HUES6 (cell line): ENCODE results near the gene TMEM121.
A peak's percentile ranks its signal among the peaks of the same experiment; 100 is the strongest.

Source experiments
- H3K27ac ChIP-seq: 2 replicates; pipeline ENCODE4 v1.7.0; 2013; ENCODE audit warnings: low read depth, mild to moderate bottlenecking, low read length, inconsistent platforms
- H3K27me3 ChIP-seq: 2 replicates; pipeline ENCODE4 v1.6.1; 2013; ENCODE audit warnings: low read length; ENCODE audit not compliant: control insufficient read depth, insufficient read depth
- H3K36me3 ChIP-seq: 2 replicates; pipeline ENCODE4 v1.6.1; 2013; ENCODE audit warnings: low read length; ENCODE audit not compliant: control insufficient read depth, insufficient read depth
- H3K4me1 ChIP-seq: 2 replicates; pipeline ENCODE4 v1.6.1; 2013; ENCODE audit warnings: low read length; ENCODE audit not compliant: control insufficient read depth, insufficient read depth
- H3K4me3 ChIP-seq: 2 replicates; pipeline ENCODE4 v1.5.1; 2013; ENCODE audit warnings: low read depth, low read length
- H3K9ac ChIP-seq: one replicate; pipeline ENCODE4 v1.6.1; 2013; ENCODE audit warnings: mild to moderate bottlenecking, low read length
- H3K9me3 ChIP-seq: 2 replicates; pipeline ENCODE4 v1.6.1; 2013; ENCODE audit warnings: low read depth, low read length; ENCODE audit not compliant: control insufficient read depth, insufficient read depth

Gene TMEM121

DNA sequence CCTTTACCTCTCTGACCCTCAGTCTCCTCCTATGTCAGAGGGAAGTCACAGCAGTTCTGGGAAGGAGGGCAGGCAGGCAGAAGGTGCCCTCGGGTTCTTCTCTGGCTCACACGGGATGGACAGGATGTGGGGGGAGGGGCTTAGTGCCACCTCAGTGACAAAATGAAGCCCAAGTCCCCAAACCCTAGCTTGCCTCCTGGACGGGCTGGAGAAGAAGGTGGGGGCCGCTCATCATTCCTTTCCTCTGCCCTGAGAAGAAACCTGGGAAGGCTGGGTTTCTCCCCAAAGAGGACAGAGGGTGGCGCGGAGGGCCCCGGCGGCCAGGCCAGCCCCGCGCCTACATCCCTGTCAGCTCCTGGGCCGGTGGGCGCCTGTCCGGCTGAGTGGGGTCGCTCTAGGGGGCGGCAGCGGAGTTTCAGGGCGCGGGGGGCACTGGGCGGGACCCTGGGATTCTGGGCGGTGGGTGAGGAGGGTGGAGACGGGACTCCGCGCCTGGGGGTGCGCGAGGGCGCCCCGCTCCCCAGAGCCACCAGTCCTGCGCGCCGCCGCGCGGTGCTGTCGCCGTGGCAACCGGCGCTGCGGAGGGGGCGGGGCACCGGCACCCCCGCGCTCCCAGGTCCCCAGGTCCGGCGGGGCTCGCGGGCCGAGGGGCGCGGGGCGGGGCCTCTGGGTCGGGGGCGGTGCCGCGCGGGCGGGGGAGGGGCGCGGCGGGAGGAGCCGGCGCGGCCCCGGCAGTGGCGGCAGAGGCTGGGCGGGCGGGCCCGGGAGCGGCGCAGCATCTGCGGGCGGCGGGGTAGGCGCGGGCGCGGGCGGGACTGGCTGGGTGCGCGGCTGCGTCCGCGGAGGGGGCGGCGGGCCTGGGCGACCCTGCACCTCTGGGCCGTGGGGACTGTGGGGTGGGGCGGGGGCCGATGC is at the start of gene TMEM121:
TMEM121 (plus strand) TSS at position 723 of the 915 bp plus-strand sequence. CDS start 2,252 bp downstream, outside the sequence.
- peak within 1 kb of the TSS; percentile 58 for H3K9ac ChIP-seq
- H3K9me3 ChIP-seq, result peaks cover 8% of the 10 kb centered on the region; the same call in 1 of the 2 replicates
- H3K27me3 ChIP-seq, result peaks cover 52% of the 10 kb centered on the region

GRCh38 chr14:105476831-105477659 is 49.3 kb upstream of the TMEM121 start:
- H3K4me1 ChIP-seq, result peaks cover 49% of the 10 kb centered on the region
- H3K9me3 ChIP-seq, result no peaks in the 10 kb centered on the region
- H3K36me3 ChIP-seq, result no peaks in the 10 kb centered on the region
- peaks cover 73% of the 10 kb centered on the region for H3K27me3 ChIP-seq
- no peak overlapping the region for H3K9ac ChIP-seq
- no peak overlapping the region for H3K27ac ChIP-seq
- H3K4me3 ChIP-seq, result peak overlapping the region; percentile 73; the same call in 1 of the 2 replicates

More for the DNA sequence above, at the start of gene TMEM121:
- peak within 1 kb of the TSS; percentile 61 for H3K4me3 ChIP-seq
- no peaks in the 10 kb centered on the region for H3K36me3 ChIP-seq
- H3K4me1 ChIP-seq, result peaks cover 4% of the 10 kb centered on the region; the same call in 1 of the 2 replicates
- no peak within 1 kb of the TSS for H3K27ac ChIP-seq

GRCh38 chr14:105477660-105478397 is 48.6 kb upstream of the TMEM121 start:
- Histone ChIP-seq H3K9ac (no peak overlapping the region), H3K27me3 (peaks cover 80% of the 10 kb centered on the region), H3K4me3 (peak overlapping the region; percentile 40), H3K27ac (no peak overlapping the region), H3K36me3 (no peaks in the 10 kb centered on the region), H3K9me3 (no peaks in the 10 kb centered on the region), H3K4me1 (peaks cover 53% of the 10 kb centered on the region)

- Histone ChIP-seq H3K9me3 (no peaks in the 10 kb centered on the region), H3K27ac (no peak overlapping the region), H3K9ac (no peak overlapping the region), H3K4me3 (peak overlapping the region; percentile 46), H3K36me3 (no peaks in the 10 kb centered on the region), H3K27me3 (peaks cover 88% of the 10 kb centered on the region), H3K4me1 (peaks cover 49% of the 10 kb centered on the region)
Measured at GRCh38 chr14:105478398-105479251, 47.8 kb upstream of the TMEM121 start.

DNA sequence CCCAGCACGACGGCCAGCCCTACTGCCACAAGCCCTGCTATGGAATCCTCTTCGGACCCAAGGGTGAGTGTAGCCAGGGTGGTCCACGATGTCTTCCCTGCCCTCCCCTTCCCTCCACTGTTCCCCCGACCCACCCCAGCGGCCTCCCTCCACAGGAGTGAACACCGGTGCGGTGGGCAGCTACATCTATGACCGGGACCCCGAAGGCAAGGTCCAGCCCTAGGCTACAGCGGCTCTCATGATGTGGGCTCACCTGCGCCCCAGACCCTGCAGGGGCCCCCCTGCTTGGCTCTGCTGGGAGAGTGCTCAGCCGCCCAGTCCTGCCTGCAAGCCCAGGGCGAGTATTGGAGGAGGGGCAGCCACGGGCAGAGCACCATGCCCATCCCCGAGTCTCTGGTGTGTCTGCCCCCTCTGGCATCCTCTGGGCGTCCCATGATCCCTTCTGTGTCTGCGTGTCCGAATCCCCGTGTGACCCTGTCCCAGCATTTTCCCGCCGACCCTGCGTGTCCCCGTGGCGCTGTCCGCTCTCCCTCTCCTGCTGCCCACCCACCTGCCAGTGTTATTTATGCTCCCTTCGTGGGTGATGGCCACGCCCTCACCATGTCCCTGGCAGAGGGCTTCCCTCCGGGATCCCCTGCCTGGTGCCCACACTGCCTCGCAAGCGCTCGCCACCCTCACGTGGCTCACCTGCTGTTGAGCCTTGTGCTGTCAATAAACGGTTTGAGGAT is 46.8 kb upstream of the TMEM121 start:
- peak overlapping the region; percentile 46 for H3K4me3 ChIP-seq

DNA sequence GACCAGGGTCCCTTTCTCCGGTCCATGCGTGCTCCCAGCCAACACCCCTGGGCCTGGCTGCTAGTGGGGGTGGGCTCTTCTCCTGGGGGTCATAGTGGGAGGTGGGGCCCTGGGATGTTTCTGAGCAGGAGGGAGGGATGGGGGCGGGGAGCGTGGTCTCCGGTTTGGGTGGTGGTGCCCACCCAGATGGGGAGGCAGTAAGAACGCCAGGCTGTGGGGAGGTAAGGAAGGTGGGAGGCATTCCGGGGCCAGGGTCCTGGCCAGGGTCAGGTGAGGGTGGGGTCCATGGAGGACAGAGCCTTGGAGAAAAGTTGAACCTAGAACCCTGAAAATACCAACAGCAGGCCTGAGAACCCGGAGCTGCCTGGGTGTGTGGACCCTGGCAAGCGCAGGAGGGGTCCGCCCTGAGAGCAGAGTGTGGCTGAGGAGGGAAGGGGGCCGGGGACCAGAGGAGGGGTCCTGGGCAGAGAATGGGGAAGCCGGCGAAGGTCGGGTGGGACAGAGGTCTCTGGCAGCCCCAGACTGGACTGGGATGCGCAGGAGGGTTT is 46.1 kb upstream of the TMEM121 start:
- H3K9me3 ChIP-seq, result no peaks in the 10 kb centered on the region
- H3K4me3 ChIP-seq, result no peak overlapping the region
- H3K27me3 ChIP-seq, result peaks cover 98% of the 10 kb centered on the region
- peaks cover 46% of the 10 kb centered on the region for H3K4me1 ChIP-seq
- no peak overlapping the region for H3K9ac ChIP-seq
- H3K36me3 ChIP-seq, result no peaks in the 10 kb centered on the region
- H3K27ac ChIP-seq, result no peak overlapping the region

More for the DNA sequence above, 46.8 kb upstream of the TMEM121 start:
- H3K9me3 ChIP-seq, result no peaks in the 10 kb centered on the region
- H3K27me3 ChIP-seq, result peaks cover 98% of the 10 kb centered on the region
- H3K4me1 ChIP-seq, result peaks cover 47% of the 10 kb centered on the region
- no peak overlapping the region for H3K27ac ChIP-seq
- H3K36me3 ChIP-seq, result no peaks in the 10 kb centered on the region
- H3K9ac ChIP-seq, result no peak overlapping the region

DNA sequence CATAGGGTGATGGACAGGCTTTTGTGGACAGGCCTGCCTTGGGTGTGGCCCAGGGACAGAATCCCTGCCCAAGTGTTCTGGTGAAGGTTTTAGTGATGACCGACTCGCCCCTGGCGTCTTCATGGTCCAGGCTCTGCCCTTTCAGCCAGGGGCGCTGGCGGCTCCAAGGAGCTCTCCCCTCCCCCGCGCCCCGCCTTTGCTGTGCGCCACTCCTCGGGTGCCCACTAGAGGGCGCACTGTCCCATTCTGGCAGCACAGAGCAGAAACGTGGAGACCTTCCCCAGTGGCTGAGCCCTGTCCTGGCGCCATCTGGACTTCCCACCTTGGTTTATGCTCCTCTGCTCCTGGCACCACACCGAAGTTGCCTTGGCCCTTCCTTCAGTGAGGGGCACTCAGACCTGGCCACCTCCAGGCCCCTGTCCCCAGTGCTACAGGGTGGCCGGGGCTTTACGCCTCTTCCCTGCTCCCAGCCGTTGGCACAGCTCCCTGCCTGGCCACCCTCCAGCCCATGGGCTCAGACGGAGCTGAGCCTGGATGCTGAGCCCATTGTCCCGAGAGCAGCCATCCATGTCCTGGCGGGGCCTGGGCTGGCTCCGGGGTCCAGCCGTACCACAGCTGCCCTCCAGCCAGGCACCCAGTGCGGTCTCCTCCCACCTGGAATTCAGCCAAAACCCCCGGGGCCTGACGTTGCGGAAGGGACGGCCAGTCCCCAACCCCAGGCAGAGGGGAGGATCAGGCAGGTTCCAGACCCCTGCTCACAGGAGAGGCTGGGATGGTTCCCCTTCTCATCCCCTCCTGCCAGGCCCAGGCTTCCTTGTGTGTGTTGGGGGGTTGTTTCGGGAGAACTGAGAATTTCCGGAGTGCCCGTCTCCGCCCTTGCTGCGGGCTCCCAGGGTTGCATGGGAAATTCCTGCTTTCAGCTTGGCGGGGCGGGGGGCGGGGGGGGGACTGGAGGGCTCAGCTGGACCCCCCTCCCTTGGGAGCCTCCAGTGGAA is 45.3 kb upstream of the TMEM121 start:
- H3K4me3 ChIP-seq, result peak overlapping the region; percentile 47
- H3K27ac ChIP-seq, result peak overlapping the region; percentile 7; the same call in 1 of the 2 replicates
- no peaks in the 10 kb centered on the region for H3K36me3 ChIP-seq
- H3K9ac ChIP-seq, result peak overlapping the region; percentile 64
- no peaks in the 10 kb centered on the region for H3K9me3 ChIP-seq
- peaks cover 44% of the 10 kb centered on the region for H3K4me1 ChIP-seq
- H3K27me3 ChIP-seq, result peaks cover 98% of the 10 kb centered on the region

- Histone ChIP-seq H3K36me3 (no peaks in the 10 kb centered on the region), H3K9ac (peak overlapping the region; percentile 64), H3K27ac (no peak overlapping the region), H3K4me3 (peak overlapping the region; percentile 28), H3K9me3 (no peaks in the 10 kb centered on the region), H3K27me3 (peaks cover 98% of the 10 kb centered on the region), H3K4me1 (peaks cover 36% of the 10 kb centered on the region)
Measured at GRCh38 chr14:105481886-105482457, 44.4 kb upstream of the TMEM121 start.
